ENCODE results near the gene ALDOC.

The ALDOC gene

DNA sequence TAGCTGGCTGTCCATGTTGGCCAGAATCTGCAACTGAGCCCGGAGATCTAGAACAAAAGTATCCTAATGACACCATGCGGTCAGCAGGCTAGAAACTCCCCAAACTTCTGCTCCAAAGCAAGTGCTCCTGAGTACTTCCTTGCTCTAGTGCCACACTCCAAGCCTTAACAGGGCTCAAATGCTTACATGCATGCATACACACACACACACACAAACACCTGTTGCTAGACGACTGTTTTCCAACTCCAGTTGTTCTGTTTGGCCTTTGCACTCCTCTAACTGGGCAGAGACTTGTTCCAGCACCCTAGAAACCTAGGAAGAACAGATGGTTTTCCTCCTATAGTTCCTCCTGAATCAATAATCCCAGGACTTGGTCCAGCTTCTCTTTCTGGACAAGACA is 7.7 kb upstream of the ALDOC start:
- Histone ChIP-seq H3K4me3 (ENCODE audit: low read length) (no peak overlapping the region), H4K20me1 (ENCODE audit: insufficient read depth, low read length) (no peaks in the 10 kb centered on the region), H3K36me3 (replicated peaks; ENCODE audit: insufficient read depth, low read length) (peaks cover 11% of the 10 kb centered on the region), H3K4me1 (ENCODE audit: low read length) (no peaks in the 10 kb centered on the region), H2AFZ (ENCODE audit: low read length) (no peak overlapping the region), H3K9me3 (replicated peaks; ENCODE audit: insufficient read depth, low read length) (no peaks in the 10 kb centered on the region), H3K79me2 (ENCODE audit: low read length) (peaks cover 14% of the 10 kb centered on the region), H3K4me2 (ENCODE audit: low read depth, low read length) (no peak overlapping the region), H3K9me2 (replicated peaks; ENCODE audit: insufficient read depth, low read length) (no peaks in the 10 kb centered on the region), H3K27ac (ENCODE audit: low read length) (no peak overlapping the region), H3K27me3 (replicated peaks; ENCODE audit: insufficient read depth, low read length) (no peaks in the 10 kb centered on the region), H3K9ac (ENCODE audit: low read length) (no peak overlapping the region), H3F3A (ENCODE audit: insufficient read depth, low read length) (no peaks in the 10 kb centered on the region)
- TF ChIP-seq, protein P1, sequence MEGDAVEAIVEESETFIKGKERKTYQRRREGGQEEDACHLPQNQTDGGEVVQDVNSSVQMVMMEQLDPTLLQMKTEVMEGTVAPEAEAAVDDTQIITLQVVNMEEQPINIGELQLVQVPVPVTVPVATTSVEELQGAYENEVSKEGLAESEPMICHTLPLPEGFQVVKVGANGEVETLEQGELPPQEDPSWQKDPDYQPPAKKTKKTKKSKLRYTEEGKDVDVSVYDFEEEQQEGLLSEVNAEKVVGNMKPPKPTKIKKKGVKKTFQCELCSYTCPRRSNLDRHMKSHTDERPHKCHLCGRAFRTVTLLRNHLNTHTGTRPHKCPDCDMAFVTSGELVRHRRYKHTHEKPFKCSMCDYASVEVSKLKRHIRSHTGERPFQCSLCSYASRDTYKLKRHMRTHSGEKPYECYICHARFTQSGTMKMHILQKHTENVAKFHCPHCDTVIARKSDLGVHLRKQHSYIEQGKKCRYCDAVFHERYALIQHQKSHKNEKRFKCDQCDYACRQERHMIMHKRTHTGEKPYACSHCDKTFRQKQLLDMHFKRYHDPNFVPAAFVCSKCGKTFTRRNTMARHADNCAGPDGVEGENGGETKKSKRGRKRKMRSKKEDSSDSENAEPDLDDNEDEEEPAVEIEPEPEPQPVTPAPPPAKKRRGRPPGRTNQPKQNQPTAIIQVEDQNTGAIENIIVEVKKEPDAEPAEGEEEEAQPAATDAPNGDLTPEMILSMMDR (IDR thresholded peaks at IDR 0.05; ENCODE audit: low read length): no peak
- TF ChIP-seq EZH2phosphoT487 (IDR thresholded peaks at IDR 0.05; ENCODE audit: low read length) (no peak), EZH2 (optimal IDR thresholded peaks at IDR 0.05; ENCODE audit: low read depth, low read length) (no peak)
- no peak for DNase-seq

DNA sequence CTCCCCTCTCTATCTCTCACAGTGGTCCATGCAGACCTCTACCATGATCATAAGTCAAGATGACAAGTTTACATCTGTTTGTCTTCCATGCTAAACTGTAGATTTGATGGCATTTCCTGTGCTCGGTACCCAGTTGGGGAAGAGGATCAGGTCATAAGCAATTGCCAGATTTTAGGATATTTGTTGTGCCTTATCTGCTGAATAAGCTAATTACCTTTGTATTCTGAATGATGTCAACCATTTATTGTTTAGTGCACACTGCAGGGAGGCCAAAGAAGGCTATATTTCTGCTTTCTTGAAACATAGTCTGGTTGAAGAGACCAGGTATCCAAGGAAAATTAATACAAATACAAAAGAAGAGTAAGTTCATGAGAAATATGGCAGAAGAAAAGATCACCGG is 5.8 kb upstream of the ALDOC start:
- no peaks in the 10 kb centered on the region for H3K4me1 ChIP-seq (ENCODE audit: low read length)
- 0 out of 2 replicates have a peak, but pooled peaks cover 8% of the 10 kb centered on the region for H3F3A ChIP-seq (ENCODE audit: insufficient read depth, low read length)
- no peak overlapping the region for H3K4me2 ChIP-seq (ENCODE audit: low read depth, low read length)
- H3K9me2 ChIP-seq (replicated peaks; ENCODE audit: insufficient read depth, low read length): no peaks in the 10 kb centered on the region
- H3K4me3 ChIP-seq (ENCODE audit: low read length): no peak overlapping the region
- no peak overlapping the region for H3K9ac ChIP-seq (ENCODE audit: low read length)
- no peaks in the 10 kb centered on the region for H4K20me1 ChIP-seq (ENCODE audit: insufficient read depth, low read length)
- TF ChIP-seq EZH2phosphoT487 (IDR thresholded peaks at IDR 0.05; ENCODE audit: low read length): no peak
- TF ChIP-seq, protein P1 (IDR thresholded peaks at IDR 0.05; ENCODE audit: low read length): no peak
- TF ChIP-seq EZH2 (optimal IDR thresholded peaks at IDR 0.05; ENCODE audit: low read depth, low read length): no peak
- H3K27ac ChIP-seq (ENCODE audit: low read length): no peak overlapping the region
- DNase-seq: no peak
- H3K36me3 ChIP-seq (replicated peaks; ENCODE audit: insufficient read depth, low read length): peaks cover 5% of the 10 kb centered on the region
- no peaks in the 10 kb centered on the region; the same call in 1 of the 2 replicates for H3K79me2 ChIP-seq (ENCODE audit: low read length)
- H2AFZ ChIP-seq (ENCODE audit: low read length): no peak overlapping the region
- H3K27me3 ChIP-seq (replicated peaks; ENCODE audit: insufficient read depth, low read length): no peaks in the 10 kb centered on the region
- H3K9me3 ChIP-seq (replicated peaks; ENCODE audit: insufficient read depth, low read length): no peaks in the 10 kb centered on the region

DNA sequence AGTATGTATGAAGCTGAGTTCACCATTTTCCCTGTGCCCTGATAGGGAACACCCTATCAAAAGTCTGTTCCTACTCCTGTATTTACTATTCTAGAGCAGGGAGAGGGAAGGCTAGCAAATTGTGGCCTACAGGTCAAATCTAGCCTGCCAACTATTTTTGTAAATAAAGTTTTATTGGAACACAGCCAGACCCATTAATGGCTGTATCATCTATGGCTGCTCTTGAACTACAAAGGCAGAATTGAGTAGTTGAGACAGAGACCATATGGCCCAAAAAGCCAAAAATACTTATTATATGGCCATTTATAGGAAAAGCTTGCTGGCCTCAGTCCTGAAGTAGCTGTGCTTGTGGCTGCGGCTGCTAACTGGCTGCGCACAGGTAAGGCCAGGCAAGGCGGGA is 4.3 kb upstream of the ALDOC start:
- H3K36me3 ChIP-seq (replicated peaks; ENCODE audit: insufficient read depth, low read length): peaks cover 5% of the 10 kb centered on the region

More for the DNA sequence above, 4.3 kb upstream of the ALDOC start:
- Histone ChIP-seq H2AFZ (ENCODE audit: low read length) (no peak overlapping the region), H3K4me3 (ENCODE audit: low read length) (no peak overlapping the region), H3K27me3 (replicated peaks; ENCODE audit: insufficient read depth, low read length) (no peaks in the 10 kb centered on the region), H3K9me3 (replicated peaks; ENCODE audit: insufficient read depth, low read length) (no peaks in the 10 kb centered on the region), H3F3A (ENCODE audit: insufficient read depth, low read length) (0 out of 2 replicates have a peak, but pooled peaks cover 14% of the 10 kb centered on the region), H4K20me1 (ENCODE audit: insufficient read depth, low read length) (no peaks in the 10 kb centered on the region), H3K27ac (ENCODE audit: low read length) (no peak overlapping the region), H3K79me2 (ENCODE audit: low read length) (no peaks in the 10 kb centered on the region), H3K4me1 (ENCODE audit: low read length) (no peaks in the 10 kb centered on the region; the same call in 1 of the 2 replicates), H3K9ac (ENCODE audit: low read length) (no peak overlapping the region), H3K4me2 (ENCODE audit: low read depth, low read length) (no peak overlapping the region), H3K9me2 (replicated peaks; ENCODE audit: insufficient read depth, low read length) (no peaks in the 10 kb centered on the region)
- no peak for TF ChIP-seq EZH2 (optimal IDR thresholded peaks at IDR 0.05; ENCODE audit: low read depth, low read length)
- TF ChIP-seq EZH2phosphoT487 (IDR thresholded peaks at IDR 0.05; ENCODE audit: low read length): no peak
- TF ChIP-seq, protein P1 (IDR thresholded peaks at IDR 0.05; ENCODE audit: low read length): no peak
- no peak for DNase-seq
